NCI-H1092 treated with DMSO at 0.1 percent for 48 hours (cell line): ENCODE measurements around the gene ANKS1A.
"Not testable (repeated sequence)": the region's sequence is repeated elsewhere in the genome, so short reads cannot be mapped to it uniquely, and the experiment has no call there.

ENCODE experiments used
- DNase-seq: peaks from one replicate; lab custom pipeline; 2025; lab: John Stamatoyannopoulos, UW

The ANKS1A gene

GRCh38 chr6:34884073-34884472 lies 5.0 kb upstream of the ANKS1A start:
- DNase-seq: not testable (repeated sequence)

GRCh38 chr6:34884996-34885395 lies 4.1 kb upstream of the ANKS1A start:
- DNase-seq: no peak

- DNase-seq: not testable (repeated sequence)
These were observed 3.2 kb upstream of the ANKS1A start for GRCh38 chr6:34885837-34886236.

GRCh38 chr6:34887753-34888513 lies 1.1 kb upstream of the ANKS1A start, which contains the start of gene TAF11:
TSS of gene TAF11 (minus strand) at chr6:34888042. CDS start at chr6:34887957, 85 bp downstream.
- peak; percentile 82 for DNase-seq

- DNase-seq: no peak
These were observed 570 bp upstream of the ANKS1A start for GRCh38 chr6:34888514-34888856.

- DNase-seq: no peak
These were observed 1.5 kb downstream of the ANKS1A start for GRCh38 chr6:34890533-34890925.

- DNase-seq: no peak
These were observed 2.2 kb downstream of the ANKS1A start for GRCh38 chr6:34891296-34891695.

- no peak for DNase-seq
These were observed 5.6 kb downstream of the ANKS1A start for GRCh38 chr6:34894693-34895092.

- DNase-seq: no peak
These were observed 8.1 kb downstream of the ANKS1A start for GRCh38 chr6:34897130-34897529.

- no peak for DNase-seq
These were observed 8.7 kb downstream of the ANKS1A start for GRCh38 chr6:34897716-34898115.

GRCh38 chr6:34899748-34900147 lies 10.7 kb downstream of the ANKS1A start:
- not testable (repeated sequence) for DNase-seq

GRCh38 chr6:34900321-34901031 lies 11.4 kb downstream of the ANKS1A start:
- DNase-seq: no peak

- no peak for DNase-seq
These were observed 12.9 kb downstream of the ANKS1A start for GRCh38 chr6:34901930-34902329.

- no peak for DNase-seq
These were observed 16.0 kb downstream of the ANKS1A start for GRCh38 chr6:34904990-34905613.

GRCh38 chr6:34906826-34907225 lies 17.8 kb downstream of the ANKS1A start:
- no peak for DNase-seq

GRCh38 chr6:34908194-34908593 lies 19.1 kb downstream of the ANKS1A start:
- DNase-seq: no peak

- DNase-seq: no peak
These were observed 20.3 kb downstream of the ANKS1A start for GRCh38 chr6:34909320-34909883.

GRCh38 chr6:34911822-34912221 lies 22.8 kb downstream of the ANKS1A start:
- DNase-seq: no peak

- DNase-seq: no peak
These were observed 23.8 kb downstream of the ANKS1A start for GRCh38 chr6:34912715-34913464.

- no peak for DNase-seq
These were observed 25.3 kb downstream of the ANKS1A start for GRCh38 chr6:34914358-34914757.

- DNase-seq: no peak
These were observed 27.4 kb downstream of the ANKS1A start for GRCh38 chr6:34916348-34916967.
